Left lung (tissue), 10 donors: ENCODE measurements around the gene CAPN11. TPM values are rescaled to one million over a fixed set of nuclear protein-coding genes. Genes with fewer than 3 reads are reported as not detected.

Experiments
- ATAC-seq: fragments of 200-7000 bp; cut with Tn5 transposase; one replicate; pipeline ENCODE4 v1.9.1; 2020; ENCODE audit warnings: moderate library complexity
- DNase-seq, 4 donors: peaks; one replicate each; pipeline ENCODE4 v3.0.0-alpha.2; 2013 to 2020
- H3K27ac ChIP-seq, 2 donors: fragments of 200-600 bp; sonication (generic) in 1 of 2; one replicate each; pipeline versions ENCODE4 v1.5.0 to v1.8.0; 2020 to 2021
- H3K27me3 ChIP-seq, 2 donors: fragments of 200-600 bp; sonication (generic) in 1 of 2; one replicate each; pipeline versions ENCODE4 v1.5.0 to v1.8.0; 2020 to 2021
- H3K36me3 ChIP-seq, 2 donors: fragments of 200-600 bp; sonication (generic) in 1 of 2; one replicate each; pipeline versions ENCODE4 v1.5.0 to v1.8.0; 2020 to 2021
- H3K4me1 ChIP-seq, 2 donors: fragments of 200-600 bp; one replicate each; pipeline ENCODE4 v1.8.0; 2021
- H3K4me3 ChIP-seq, 2 donors: fragments of 200-600 bp; sonication (generic) in 1 of 2; one replicate each; pipeline versions ENCODE4 v1.5.0 to v1.8.0; 2020 to 2021; ENCODE audit warnings: mild to moderate bottlenecking in 1 of 2
- H3K9me3 ChIP-seq, 2 donors: fragments of 200-600 bp; sonication (generic) in 1 of 2; one replicate each; pipeline versions ENCODE4 v1.5.0 to v1.8.0; 2020 to 2021
- intact Hi-C, 2 donors: fragments of 100-400 bp; cut with DNase I; formaldehyde crosslinking; loops; one replicate each; pipeline versions ENCODE4 v1.11.2 to v1.14.2; 2022
- polyA plus RNA-seq, 6 donors: library from polyadenylated mRNA; unstranded; fragments of 120-200 nt; gene quantifications; one replicate each; pipeline ENCODE4 v1.2.1, GENCODE V29; 2013; ENCODE audit not compliant: insufficient read length in 6 of 6
- total RNA-seq, 2 donors: library from RNA; stranded (reverse); fragmentation: NEBNext Ultra II Directional; extraction: Animal tissue kit (Norgen Biotek cat#: 25700); gene quantifications; one replicate each; pipeline ENCODE4 v1.2.1, GENCODE V29; 2021
- TF ChIP-seq, protein P1 (sequence below), 2 donors: fragments of 200-600 bp; sonication (generic) in 1 of 2; IDR thresholded peaks; one replicate each; pipeline versions ENCODE4 v1.5.0 to v1.8.0; 2021; ENCODE audit warnings: antibody characterized with exemption in 2 of 2
- donor health status: DM: no; HTN: yes; CAD: no.
- donor health status: DM: no; HTN: no; CAD: no.

CAPN11 gene
- total and polyA plus RNA-seq, 8 donors, result 0.10 to 0.29 (median 0.23) TPM; not detected in 1

DNA sequence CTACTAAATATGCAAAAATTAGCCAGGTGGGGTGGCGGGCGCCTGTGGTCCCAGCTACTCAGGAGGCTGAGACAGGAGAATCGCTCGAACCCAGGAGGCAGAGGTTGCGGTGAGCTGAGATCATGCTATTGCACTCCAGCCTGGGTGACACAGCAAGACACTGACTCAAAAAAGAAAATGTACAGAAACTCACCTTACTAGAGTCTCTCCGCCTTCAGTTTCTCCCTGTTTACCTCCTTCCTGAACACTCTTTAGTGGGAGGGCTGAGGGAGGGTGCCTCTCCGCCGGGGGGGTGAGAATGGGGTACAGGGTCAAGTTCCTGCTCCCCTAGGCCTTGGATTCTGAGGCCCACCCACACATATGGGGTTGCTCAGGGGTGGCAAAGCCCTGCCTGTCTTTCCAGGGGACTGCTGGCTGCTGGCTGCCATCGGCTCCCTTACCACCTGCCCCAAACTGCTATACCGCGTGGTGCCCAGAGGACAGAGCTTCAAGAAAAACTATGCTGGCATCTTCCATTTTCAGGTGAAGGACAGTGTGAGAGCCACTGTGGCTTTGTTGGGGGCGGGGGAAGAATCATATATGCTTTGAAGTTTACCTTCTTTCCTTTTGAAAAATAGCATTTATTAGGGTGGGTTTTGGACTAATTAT lies 13.4 kb downstream of the CAPN11 start:
- intact Hi-C loops, result loop anchor here in 1 of 2 donors (5.0 kb wide), 1 partner anchor 65 kb away; no protein-coding TSS in a partner anchor
- Histone ChIP-seq H3K27me3 (no peaks in the 10 kb centered on the region), H3K4me1 (peaks cover 0 to 11% of the 10 kb centered on the region in 2 donors), H3K9me3 (no peaks in the 10 kb centered on the region), H3K36me3 (no peaks in the 10 kb centered on the region), H3K27ac (no peak overlapping the region), H3K4me3 (no peak overlapping the region)
- no peak for ATAC-seq
- TF ChIP-seq, protein P1, sequence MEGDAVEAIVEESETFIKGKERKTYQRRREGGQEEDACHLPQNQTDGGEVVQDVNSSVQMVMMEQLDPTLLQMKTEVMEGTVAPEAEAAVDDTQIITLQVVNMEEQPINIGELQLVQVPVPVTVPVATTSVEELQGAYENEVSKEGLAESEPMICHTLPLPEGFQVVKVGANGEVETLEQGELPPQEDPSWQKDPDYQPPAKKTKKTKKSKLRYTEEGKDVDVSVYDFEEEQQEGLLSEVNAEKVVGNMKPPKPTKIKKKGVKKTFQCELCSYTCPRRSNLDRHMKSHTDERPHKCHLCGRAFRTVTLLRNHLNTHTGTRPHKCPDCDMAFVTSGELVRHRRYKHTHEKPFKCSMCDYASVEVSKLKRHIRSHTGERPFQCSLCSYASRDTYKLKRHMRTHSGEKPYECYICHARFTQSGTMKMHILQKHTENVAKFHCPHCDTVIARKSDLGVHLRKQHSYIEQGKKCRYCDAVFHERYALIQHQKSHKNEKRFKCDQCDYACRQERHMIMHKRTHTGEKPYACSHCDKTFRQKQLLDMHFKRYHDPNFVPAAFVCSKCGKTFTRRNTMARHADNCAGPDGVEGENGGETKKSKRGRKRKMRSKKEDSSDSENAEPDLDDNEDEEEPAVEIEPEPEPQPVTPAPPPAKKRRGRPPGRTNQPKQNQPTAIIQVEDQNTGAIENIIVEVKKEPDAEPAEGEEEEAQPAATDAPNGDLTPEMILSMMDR (IDR thresholded peaks at IDR 0.05), result no peak
- DNase-seq, result no peak

DNA sequence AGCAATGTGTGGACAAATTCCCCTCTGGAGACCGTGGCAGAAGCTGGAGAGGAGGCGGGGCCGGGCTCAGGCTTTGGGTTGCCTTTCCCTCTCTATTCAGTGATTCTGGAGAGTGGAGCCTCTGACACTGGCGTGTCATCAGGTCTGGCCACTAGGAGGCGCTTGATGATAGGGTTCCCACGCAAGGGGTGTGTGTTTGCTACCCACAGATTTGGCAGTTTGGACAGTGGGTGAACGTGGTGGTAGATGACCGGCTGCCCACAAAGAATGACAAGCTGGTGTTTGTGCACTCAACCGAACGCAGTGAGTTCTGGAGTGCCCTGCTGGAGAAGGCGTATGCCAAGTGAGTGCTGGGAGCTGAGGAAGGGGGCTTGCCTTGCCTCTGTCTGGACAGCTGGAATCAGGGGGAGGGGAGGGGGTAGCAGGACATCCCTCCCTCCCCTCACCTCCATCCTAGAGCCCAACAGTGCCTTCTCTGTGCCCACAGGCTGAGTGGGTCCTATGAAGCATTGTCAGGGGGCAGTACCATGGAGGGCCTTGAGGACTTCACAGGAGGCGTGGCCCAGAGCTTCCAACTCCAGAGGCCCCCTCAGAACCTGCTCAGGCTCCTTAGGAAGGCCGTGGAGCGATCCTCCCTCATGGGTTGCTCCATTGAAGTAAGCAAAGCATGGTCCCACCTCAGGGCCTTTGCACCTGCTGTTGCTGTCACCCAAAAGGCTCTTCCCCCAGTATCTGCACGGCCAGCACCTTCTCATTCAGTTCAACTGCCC lies 14.3 kb downstream of the CAPN11 start:
- no peak overlapping the region for H3K4me3 ChIP-seq
- H3K36me3 ChIP-seq, result no peaks in the 10 kb centered on the region
- peak; percentile 98 for ATAC-seq
- no peaks in the 10 kb centered on the region for H3K27me3 ChIP-seq
- intact Hi-C loops, result loop anchor here in 1 of 2 donors (5.0 kb wide), 1 partner anchor 64 kb away; no protein-coding TSS in a partner anchor
- peaks cover 0 to 13% of the 10 kb centered on the region in 2 donors for H3K4me1 ChIP-seq
- no peak overlapping the region for H3K27ac ChIP-seq
- peak; percentile 69 to 90 (median 86) for DNase-seq
- no peaks in the 10 kb centered on the region for H3K9me3 ChIP-seq
- TF ChIP-seq, protein P1 (IDR thresholded peaks at IDR 0.05), result peak; percentile 82 to 88

DNA sequence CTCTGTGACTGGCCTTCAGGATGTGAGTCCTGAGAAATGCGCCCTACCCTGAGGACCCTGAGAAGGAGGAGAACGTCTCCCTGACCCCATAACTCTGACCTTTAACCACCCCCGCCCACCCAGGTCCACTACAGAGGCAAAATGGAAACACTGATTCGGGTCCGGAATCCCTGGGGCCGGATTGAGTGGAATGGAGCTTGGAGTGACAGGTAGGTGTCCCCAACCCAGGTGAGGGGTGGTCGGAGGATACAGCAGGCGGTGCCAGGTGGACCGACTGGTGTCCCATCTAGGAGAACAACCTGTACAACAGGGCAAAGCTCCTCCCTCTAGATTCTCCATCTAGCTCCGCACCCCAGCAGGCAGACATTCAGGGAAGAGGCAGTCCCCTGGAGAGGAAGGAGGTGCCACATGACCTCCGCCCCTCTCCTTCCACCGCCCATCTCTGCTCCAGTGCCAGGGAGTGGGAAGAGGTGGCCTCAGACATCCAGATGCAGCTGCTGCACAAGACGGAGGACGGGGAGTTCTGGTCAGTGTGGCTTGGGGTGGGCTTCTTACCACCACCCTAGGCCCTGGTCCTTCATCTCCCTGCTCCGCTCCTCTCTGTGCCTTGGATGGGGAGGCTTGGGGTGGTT lies 17.6 kb downstream of the CAPN11 start:
- Histone ChIP-seq H3K36me3 (no peaks in the 10 kb centered on the region), H3K9me3 (no peaks in the 10 kb centered on the region), H3K27ac (no peak overlapping the region), H3K27me3 (no peaks in the 10 kb centered on the region), H3K4me1 (peaks cover 0 to 13% of the 10 kb centered on the region in 2 donors), H3K4me3 (no peak overlapping the region)
- intact Hi-C loops, result no loop called here
- DNase-seq (no peak), ATAC-seq (no peak)
- TF ChIP-seq, protein P1 (IDR thresholded peaks at IDR 0.05), result no peak

DNA sequence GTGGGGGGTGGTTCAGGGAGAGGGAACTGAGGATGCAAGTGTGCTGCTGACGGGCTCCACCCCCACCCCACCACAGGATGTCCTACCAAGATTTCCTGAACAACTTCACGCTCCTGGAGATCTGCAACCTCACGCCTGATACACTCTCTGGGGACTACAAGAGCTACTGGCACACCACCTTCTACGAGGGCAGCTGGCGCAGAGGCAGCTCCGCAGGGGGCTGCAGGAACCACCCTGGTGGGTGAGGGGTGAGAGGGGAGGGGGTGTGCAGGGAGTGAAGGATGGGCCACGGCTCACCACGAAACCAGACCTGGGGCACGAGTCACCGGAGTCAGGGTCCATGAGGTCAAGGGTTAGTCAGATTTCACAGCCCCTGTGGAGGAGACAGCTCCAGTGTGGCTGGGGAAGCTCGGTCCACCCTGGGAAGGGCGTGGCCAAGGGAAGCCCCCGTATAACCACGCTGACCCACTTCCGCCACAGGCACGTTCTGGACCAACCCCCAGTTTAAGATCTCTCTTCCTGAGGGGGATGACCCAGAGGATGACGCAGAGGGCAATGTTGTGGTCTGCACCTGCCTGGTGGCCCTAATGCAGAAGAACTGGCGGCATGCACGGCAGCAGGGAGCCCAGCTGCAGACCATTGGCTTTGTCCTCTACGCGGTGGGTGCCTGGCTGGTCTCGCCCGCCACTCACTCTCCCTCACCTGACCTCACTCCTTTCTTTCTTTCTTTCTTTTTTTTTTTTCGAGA lies 18.3 kb downstream of the CAPN11 start:
- intact Hi-C loops, result no loop called here
- no peak for ATAC-seq

More for the DNA sequence above, 18.3 kb downstream of the CAPN11 start:
- no peaks in the 10 kb centered on the region for H3K27me3 ChIP-seq
- no peaks in the 10 kb centered on the region for H3K9me3 ChIP-seq
- H3K36me3 ChIP-seq, result no peaks in the 10 kb centered on the region
- no peak overlapping the region for H3K4me3 ChIP-seq
- H3K27ac ChIP-seq, result no peak overlapping the region
- peak in 1 of 4 donors; percentile 48 for DNase-seq
- H3K4me1 ChIP-seq, result peaks cover 0 to 13% of the 10 kb centered on the region in 2 donors
- TF ChIP-seq, protein P1 (IDR thresholded peaks at IDR 0.05), result no peak
